GM23338 (cell line): Measurements from ENCODE around the gene CNPY4. TPM values are rescaled to one million over a fixed set of nuclear protein-coding genes. Genes with fewer than 3 reads are reported as not detected.
A peak's percentile ranks its signal among the peaks of the same experiment; 100 is the strongest.

ENCODE experiments used
- ATAC-seq: fragments of 200-7000 bp; cut with Tn5 transposase; 3 replicates; pipeline ENCODE4 v1.9.1; 2020
- DNase-seq: peaks from one replicate; pipeline ENCODE4 v3.0.0-alpha.2; 2015; ENCODE audit warnings: low spot score
- H2AFZ ChIP-seq: fragments of 200-600 bp; sonication (generic); 2 replicates; pipeline ENCODE4 v1.8.0; 2016; ENCODE audit warnings: antibody characterized with exemption, mild to moderate bottlenecking, moderate library complexity
- H3F3A ChIP-seq: fragments of 200-600 bp; sonication (generic); replicated peaks from 2 replicates; pipeline ENCODE4 v1.8.0; 2017; ENCODE audit warnings: antibody characterized with exemption, mixed run types, low read depth
- H3K27ac ChIP-seq: fragments of 200-600 bp; sonication (generic); 2 replicates; pipeline ENCODE4 v1.6.1; 2016; ENCODE audit warnings: low read depth
- H3K27me3 ChIP-seq: fragments of 200-600 bp; sonication (generic); 2 replicates; pipeline ENCODE4 v1.8.0; 2016; ENCODE audit warnings: mild to moderate bottlenecking, mixed run types, moderate library complexity; ENCODE audit not compliant: insufficient read depth
- H3K36me3 ChIP-seq: fragments of 200-600 bp; sonication (generic); 2 replicates; pipeline ENCODE4 v1.8.0; 2016; ENCODE audit warnings: mild to moderate bottlenecking; ENCODE audit not compliant: insufficient read depth
- H3K4me1 ChIP-seq: fragments of 200-600 bp; sonication (generic); 2 replicates; pipeline ENCODE4 v1.8.0; 2016; ENCODE audit warnings: mild to moderate bottlenecking, moderate library complexity; ENCODE audit not compliant: insufficient read depth
- H3K4me2 ChIP-seq: fragments of 200-600 bp; sonication (generic); 2 replicates; pipeline ENCODE4 v1.7.1; 2017; ENCODE audit warnings: mixed run types
- H3K4me3 ChIP-seq: fragments of 200-600 bp; sonication (generic); 2 replicates; pipeline ENCODE4 v1.6.1; 2016; ENCODE audit warnings: mixed run types
- H3K79me2 ChIP-seq: fragments of 200-600 bp; sonication (generic); replicated peaks from 2 replicates; pipeline ENCODE4 v1.8.0; 2017; ENCODE audit warnings: mild to moderate bottlenecking; ENCODE audit not compliant: insufficient read depth
- H3K9me2 ChIP-seq: fragments of 200-600 bp; sonication (generic); 2 replicates; pipeline ENCODE4 v1.8.0; 2017; ENCODE audit not compliant: insufficient read depth
- H4K20me1 ChIP-seq: fragments of 200-600 bp; sonication (generic); replicated peaks from 2 replicates; pipeline ENCODE4 v1.8.0; 2017; ENCODE audit warnings: mild to moderate bottlenecking; ENCODE audit not compliant: insufficient read depth
- H3K27ac Mint-ChIP-seq: 2 replicates; pipeline ENCODE4 v1.8.0; 2020; ENCODE audit warnings: inconsistent platforms, mild to moderate bottlenecking, moderate library complexity, mixed read lengths
- H3K27me3 Mint-ChIP-seq: 3 replicates; pipeline ENCODE4 v1.8.0; 2022; ENCODE audit warnings: low read depth, mild to moderate bottlenecking, moderate library complexity, mixed read lengths, inconsistent platforms; ENCODE audit not compliant: insufficient read depth, poor library complexity
- H3K36me3 Mint-ChIP-seq: 3 replicates; pipeline ENCODE4 v1.8.0; 2021; ENCODE audit warnings: low read depth, mild to moderate bottlenecking, inconsistent platforms, moderate library complexity, mixed read lengths
- H3K4me1 Mint-ChIP-seq: 3 replicates; pipeline ENCODE4 v1.8.0; 2020; ENCODE audit warnings: mild to moderate bottlenecking, inconsistent platforms, mixed read lengths
- H3K4me3 Mint-ChIP-seq: 3 replicates; pipeline ENCODE4 v1.8.0; 2021; ENCODE audit warnings: moderate library complexity, mild to moderate bottlenecking, inconsistent platforms, mixed read lengths
- H3K9me3 Mint-ChIP-seq: 3 replicates; pipeline ENCODE4 v1.8.0; 2020; ENCODE audit warnings: moderate library complexity, mild to moderate bottlenecking, inconsistent platforms, mixed read lengths
- CREB1 ChIP-seq: fragments of 250-450 bp; sonication (Bioruptor Pico); IDR thresholded peaks from 2 replicates; pipeline ENCODE4 v1.5.0; 2020; ENCODE audit warnings: low read depth, mild to moderate bottlenecking, moderate library complexity
- POLR2AphosphoS5 ChIP-seq: IDR thresholded peaks from 2 replicates; pipeline ENCODE4 v1.6.1; 2016; ENCODE audit warnings: antibody characterized with exemption, low read depth
- ZNF114 ChIP-seq: fragments of 250-450 bp; sonication (Bioruptor Pico); IDR thresholded peaks from 2 replicates; pipeline ENCODE4 v1.5.0; 2020; ENCODE audit warnings: mild to moderate bottlenecking, moderate library complexity
- ZNF331 ChIP-seq: fragments of 250-450 bp; sonication (Bioruptor Pico); IDR thresholded peaks from 2 replicates; pipeline ENCODE4 v1.5.0; 2020; ENCODE audit warnings: low read depth, mild to moderate bottlenecking, moderate library complexity
- polyA plus RNA-seq: library from polyadenylated mRNA; unstranded; fragments of >200 nt; fragmentation: Nextera tagmentation; extraction: Ambion mirVana; gene quantifications from 2 replicates; pipeline ENCODE4 v1.2.1, GENCODE V29; 2016
- total RNA-seq: library from RNA; depleted of rRNA; stranded (reverse); fragments of >200 nt; shearing (Covaris generic); gene quantifications from 2 replicates; pipeline ENCODE4 v1.2.3, GENCODE V29; 2014
- TF ChIP-seq, protein P1 (sequence below): fragments of 250-450 bp; sonication (Bioruptor Pico); IDR thresholded peaks from 2 replicates; pipeline ENCODE4 v1.5.0; 2020; ENCODE audit warnings: mild to moderate bottlenecking, moderate library complexity
- TF ChIP-seq, protein P2 (sequence below): IDR thresholded peaks from 2 replicates; pipeline ENCODE4 v1.6.1; 2016; ENCODE audit warnings: antibody characterized with exemption

CNPY4 gene
- total and polyA plus RNA-seq, 2 experiments from 2014 or later, result 10.7 to 12.0 TPM

DNA sequence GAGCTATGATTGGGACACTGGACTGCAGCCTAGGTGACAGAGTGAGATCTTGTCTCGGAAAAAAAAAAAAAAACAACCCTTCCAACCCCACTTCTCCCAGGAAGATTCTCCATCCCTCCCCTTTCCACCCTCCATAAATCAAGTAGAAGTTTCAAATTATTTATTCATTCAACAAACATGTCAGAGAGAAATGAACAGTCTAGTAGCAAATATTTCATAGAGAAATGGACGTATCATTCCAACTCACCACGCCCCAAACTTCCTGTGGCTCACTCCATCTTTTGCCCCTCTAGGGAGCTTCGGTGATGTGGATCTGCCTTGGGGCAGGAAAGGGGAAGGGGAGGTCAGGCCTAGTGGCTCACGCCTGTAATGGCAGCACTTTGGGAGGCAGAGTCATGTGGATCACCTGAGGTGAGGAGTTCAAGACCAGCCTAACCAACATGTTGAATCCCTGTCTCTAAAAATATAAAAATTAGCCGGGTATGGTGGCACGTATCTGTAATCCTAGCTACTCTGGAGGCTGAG, 39.7 kb downstream of the CNPY4 start (continued):
- TF ChIP-seq, protein P1, sequence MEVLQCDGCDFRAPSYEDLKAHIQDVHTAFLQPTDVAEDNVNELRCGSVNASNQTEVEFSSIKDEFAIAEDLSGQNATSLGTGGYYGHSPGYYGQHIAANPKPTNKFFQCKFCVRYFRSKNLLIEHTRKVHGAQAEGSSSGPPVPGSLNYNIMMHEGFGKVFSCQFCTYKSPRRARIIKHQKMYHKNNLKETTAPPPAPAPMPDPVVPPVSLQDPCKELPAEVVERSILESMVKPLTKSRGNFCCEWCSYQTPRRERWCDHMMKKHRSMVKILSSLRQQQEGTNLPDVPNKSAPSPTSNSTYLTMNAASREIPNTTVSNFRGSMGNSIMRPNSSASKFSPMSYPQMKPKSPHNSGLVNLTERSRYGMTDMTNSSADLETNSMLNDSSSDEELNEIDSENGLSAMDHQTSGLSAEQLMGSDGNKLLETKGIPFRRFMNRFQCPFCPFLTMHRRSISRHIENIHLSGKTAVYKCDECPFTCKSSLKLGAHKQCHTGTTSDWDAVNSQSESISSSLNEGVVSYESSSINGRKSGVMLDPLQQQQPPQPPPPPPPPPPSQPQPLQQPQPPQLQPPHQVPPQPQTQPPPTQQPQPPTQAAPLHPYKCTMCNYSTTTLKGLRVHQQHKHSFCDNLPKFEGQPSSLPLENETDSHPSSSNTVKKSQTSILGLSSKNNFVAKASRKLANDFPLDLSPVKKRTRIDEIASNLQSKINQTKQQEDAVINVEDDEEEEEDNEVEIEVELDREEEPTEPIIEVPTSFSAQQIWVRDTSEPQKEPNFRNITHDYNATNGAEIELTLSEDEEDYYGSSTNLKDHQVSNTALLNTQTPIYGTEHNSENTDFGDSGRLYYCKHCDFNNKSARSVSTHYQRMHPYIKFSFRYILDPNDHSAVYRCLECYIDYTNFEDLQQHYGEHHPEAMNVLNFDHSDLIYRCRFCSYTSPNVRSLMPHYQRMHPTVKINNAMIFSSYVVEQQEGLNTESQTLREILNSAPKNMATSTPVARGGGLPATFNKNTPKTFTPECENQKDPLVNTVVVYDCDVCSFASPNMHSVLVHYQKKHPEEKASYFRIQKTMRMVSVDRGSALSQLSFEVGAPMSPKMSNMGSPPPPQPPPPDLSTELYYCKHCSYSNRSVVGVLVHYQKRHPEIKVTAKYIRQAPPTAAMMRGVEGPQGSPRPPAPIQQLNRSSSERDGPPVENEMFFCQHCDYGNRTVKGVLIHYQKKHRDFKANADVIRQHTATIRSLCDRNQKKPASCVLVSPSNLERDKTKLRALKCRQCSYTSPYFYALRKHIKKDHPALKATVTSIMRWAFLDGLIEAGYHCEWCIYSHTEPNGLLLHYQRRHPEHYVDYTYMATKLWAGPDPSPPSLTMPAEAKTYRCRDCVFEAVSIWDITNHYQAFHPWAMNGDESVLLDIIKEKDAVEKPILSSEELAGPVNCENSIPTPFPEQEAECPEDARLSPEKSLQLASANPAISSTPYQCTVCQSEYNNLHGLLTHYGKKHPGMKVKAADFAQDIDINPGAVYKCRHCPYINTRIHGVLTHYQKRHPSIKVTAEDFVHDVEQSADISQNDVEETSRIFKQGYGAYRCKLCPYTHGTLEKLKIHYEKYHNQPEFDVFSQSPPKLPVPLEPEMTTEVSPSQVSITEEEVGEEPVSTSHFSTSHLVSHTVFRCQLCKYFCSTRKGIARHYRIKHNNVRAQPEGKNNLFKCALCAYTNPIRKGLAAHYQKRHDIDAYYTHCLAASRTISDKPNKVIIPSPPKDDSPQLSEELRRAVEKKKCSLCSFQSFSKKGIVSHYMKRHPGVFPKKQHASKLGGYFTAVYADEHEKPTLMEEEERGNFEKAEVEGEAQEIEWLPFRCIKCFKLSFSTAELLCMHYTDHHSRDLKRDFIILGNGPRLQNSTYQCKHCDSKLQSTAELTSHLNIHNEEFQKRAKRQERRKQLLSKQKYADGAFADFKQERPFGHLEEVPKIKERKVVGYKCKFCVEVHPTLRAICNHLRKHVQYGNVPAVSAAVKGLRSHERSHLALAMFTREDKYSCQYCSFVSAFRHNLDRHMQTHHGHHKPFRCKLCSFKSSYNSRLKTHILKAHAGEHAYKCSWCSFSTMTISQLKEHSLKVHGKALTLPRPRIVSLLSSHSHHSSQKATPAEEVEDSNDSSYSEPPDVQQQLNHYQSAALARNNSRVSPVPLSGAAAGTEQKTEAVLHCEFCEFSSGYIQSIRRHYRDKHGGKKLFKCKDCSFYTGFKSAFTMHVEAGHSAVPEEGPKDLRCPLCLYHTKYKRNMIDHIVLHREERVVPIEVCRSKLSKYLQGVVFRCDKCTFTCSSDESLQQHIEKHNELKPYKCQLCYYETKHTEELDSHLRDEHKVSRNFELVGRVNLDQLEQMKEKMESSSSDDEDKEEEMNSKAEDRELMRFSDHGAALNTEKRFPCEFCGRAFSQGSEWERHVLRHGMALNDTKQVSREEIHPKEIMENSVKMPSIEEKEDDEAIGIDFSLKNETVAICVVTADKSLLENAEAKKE, result no peak

DNA sequence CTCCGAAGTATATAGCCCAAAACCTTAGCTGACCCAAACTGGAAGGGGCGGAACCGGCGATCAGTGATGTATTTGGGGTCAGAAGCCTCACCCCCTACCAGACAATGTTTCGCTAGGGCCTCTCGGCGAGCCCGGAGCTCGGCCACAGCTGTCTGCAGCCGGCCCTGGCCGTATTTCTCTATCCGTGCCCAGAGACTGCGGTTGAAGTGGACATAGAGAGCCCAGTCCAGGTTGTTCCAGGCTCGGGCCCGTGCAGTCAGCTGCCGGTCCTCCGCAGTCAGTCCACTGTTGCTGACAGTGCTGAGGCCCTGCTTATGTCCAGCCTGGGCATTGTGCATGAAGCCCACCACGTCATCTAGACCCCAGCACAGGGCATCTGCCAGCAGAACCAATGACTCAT, 40.6 kb downstream of the CNPY4 start:
- Mint-ChIP-seq H3K27ac (no peak overlapping the region), H3K27me3 (peaks cover 23% of the 10 kb centered on the region), H3K4me3 (0 out of 3 replicates have a peak overlapping the region, but pooled peaks have one; percentile 83), H3K4me1 (peaks cover 24% of the 10 kb centered on the region), H3K9me3 (no peaks in the 10 kb centered on the region), H3K36me3 (peaks cover 22% of the 10 kb centered on the region)
- no peak for TF ChIP-seq ZNF331 (CRISPR knock-in tag)
- Histone ChIP-seq H3K4me2 (no peak overlapping the region), H3K27ac (no peak overlapping the region), H3K79me2 (no peaks in the 10 kb centered on the region), H2AFZ (no peak overlapping the region), H3F3A (peaks cover 24% of the 10 kb centered on the region), H3K36me3 (no peaks in the 10 kb centered on the region), H3K4me1 (no peaks in the 10 kb centered on the region; the same call in 1 of the 2 replicates), H3K27me3 (no peaks in the 10 kb centered on the region), H3K9me2 (no peaks in the 10 kb centered on the region), H3K4me3 (no peak overlapping the region), H4K20me1 (peaks cover 4% of the 10 kb centered on the region)
- ATAC-seq (no peak), DNase-seq (no peak)

DNA sequence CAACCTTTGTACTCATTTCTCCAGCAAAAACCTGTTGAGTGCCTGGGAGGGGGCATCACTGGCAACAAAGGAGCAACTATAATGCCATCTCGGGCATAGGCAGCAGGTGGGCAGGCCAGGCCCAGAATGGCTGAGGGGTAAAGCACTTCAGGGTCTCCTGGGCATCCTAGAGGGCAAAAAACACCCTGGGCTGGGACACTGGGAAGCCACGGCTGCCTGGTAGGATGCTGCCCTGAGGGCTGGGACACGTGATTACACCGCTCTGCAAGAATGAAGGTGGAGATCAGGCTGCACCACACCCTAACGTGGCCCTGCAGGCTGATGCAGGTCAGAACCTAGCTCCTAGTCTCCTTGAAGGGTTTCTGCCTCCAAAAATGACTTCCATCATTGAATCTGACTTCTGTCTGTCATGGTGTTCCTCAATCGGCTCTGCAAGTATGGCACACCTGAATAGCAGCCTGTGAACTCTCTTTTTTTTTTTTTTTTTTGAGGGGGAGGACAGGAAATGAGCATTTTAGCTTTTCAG, 43.6 kb downstream of the CNPY4 start:
- no peak overlapping the region for H3K4me3 Mint-ChIP-seq
- H3K4me2 ChIP-seq, result no peak overlapping the region
- no peaks in the 10 kb centered on the region; the same call in 2 of the 3 replicates for H3K36me3 Mint-ChIP-seq
- H3K27me3 ChIP-seq, result peaks cover 16% of the 10 kb centered on the region
- no peaks in the 10 kb centered on the region for H3K36me3 ChIP-seq
- peaks cover 12% of the 10 kb centered on the region for H3K4me1 ChIP-seq
- no peak overlapping the region for H3K27ac Mint-ChIP-seq
- H2AFZ ChIP-seq, result no peak overlapping the region
- H3K9me3 Mint-ChIP-seq, result no peaks in the 10 kb centered on the region
- ATAC-seq, result 0 out of 3 replicates have a peak, but pooled peaks have one; percentile 2
- no peaks in the 10 kb centered on the region for H4K20me1 ChIP-seq
- no peak overlapping the region for H3K4me3 ChIP-seq
- H3K79me2 ChIP-seq, result no peaks in the 10 kb centered on the region
- H3K9me2 ChIP-seq, result no peaks in the 10 kb centered on the region
- H3F3A ChIP-seq, result peaks cover 13% of the 10 kb centered on the region
- H3K27me3 Mint-ChIP-seq, result peaks cover 37% of the 10 kb centered on the region
- H3K27ac ChIP-seq, result no peak overlapping the region
- DNase-seq, result peak; percentile 42
- peaks cover 33% of the 10 kb centered on the region for H3K4me1 Mint-ChIP-seq
- TF ChIP-seq ZNF114 (CRISPR knock-in tag), result no peak
- TF ChIP-seq, protein P2, sequence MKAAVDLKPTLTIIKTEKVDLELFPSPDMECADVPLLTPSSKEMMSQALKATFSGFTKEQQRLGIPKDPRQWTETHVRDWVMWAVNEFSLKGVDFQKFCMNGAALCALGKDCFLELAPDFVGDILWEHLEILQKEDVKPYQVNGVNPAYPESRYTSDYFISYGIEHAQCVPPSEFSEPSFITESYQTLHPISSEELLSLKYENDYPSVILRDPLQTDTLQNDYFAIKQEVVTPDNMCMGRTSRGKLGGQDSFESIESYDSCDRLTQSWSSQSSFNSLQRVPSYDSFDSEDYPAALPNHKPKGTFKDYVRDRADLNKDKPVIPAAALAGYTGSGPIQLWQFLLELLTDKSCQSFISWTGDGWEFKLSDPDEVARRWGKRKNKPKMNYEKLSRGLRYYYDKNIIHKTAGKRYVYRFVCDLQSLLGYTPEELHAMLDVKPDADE, result no peak
- TF ChIP-seq POLR2AphosphoS5, result no peak
- TF ChIP-seq CREB1, result no peak
